ENCODE measurements around the gene DPP6. TPM values are rescaled to one million over a fixed set of nuclear protein-coding genes. Genes with fewer than 3 reads are reported as not detected.

Gene DPP6
- total and polyA plus RNA-seq, 2 of the 8 experiments (the other 6 are each of a cell fraction or from before 2014, with no cell fraction given): 4.7 to 6.8 TPM

- no peak overlapping the region for H2AFZ ChIP-seq (ENCODE audit: low read length)
- no peak overlapping the region for H2BK20ac ChIP-seq (ENCODE audit: low read length)
- POLR2A ChIA-PET (ENCODE audit: partially characterized antibody): interaction anchor here (1.0 kb wide), 1 partner anchor 8 kb away, joined by 4 read pairs; no protein-coding TSS in a partner anchor
- CTCF ChIA-PET (ENCODE audit: partially characterized antibody): interaction anchor here (0.9 to 1.2 kb wide), 3 partner anchors 13 to 349 kb away, joined by 3 to 4 read pairs (median 3); no protein-coding TSS in a partner anchor
- no peaks in the 10 kb centered on the region for H3K9me3 ChIP-seq (ENCODE audit: insufficient read depth in 2 of 2, low read depth in 1 of 2, low read length in 1 of 2)
- no peak overlapping the region for H2BK120ac ChIP-seq (replicated peaks; ENCODE audit: low read depth, low read length)
- no peak for FAIRE-seq
- H2BK15ac ChIP-seq (ENCODE audit: low read length): no peak overlapping the region
- H3K4me1 ChIP-seq (replicated peaks in 1 of 4; ENCODE audit: control insufficient read depth in 3 of 4, insufficient read depth in 4 of 4, low read length in 3 of 4): peaks cover 0 to 4% (median 2%) of the 10 kb centered on the region in 4 experiments; a peak in 3 of 7 replicates
- no peak overlapping the region for H4K8ac ChIP-seq (ENCODE audit: extremely low read depth, insufficient read depth, low read length)
- no peaks in the 10 kb centered on the region; a peak in 2 of 7 replicates for H3K27me3 ChIP-seq (replicated peaks in 1 of 4; ENCODE audit: control insufficient read depth in 3 of 4, extremely low read depth in 1 of 4, insufficient read depth in 3 of 4, low read length in 3 of 4)
- no peak overlapping the region for H3K9ac ChIP-seq (replicated peaks in 1 of 4; ENCODE audit: extremely low read depth in 1 of 4, low read depth in 3 of 4, low read length in 3 of 4)
- no peak overlapping the region for H3K56ac ChIP-seq (replicated peaks; ENCODE audit: insufficient read length, low read depth, low read length)
- no peak overlapping the region for H3K18ac ChIP-seq (ENCODE audit: extremely low read depth, low read length)
- H3K27ac ChIP-seq (ENCODE audit: low read depth, low read length): no peak overlapping the region; the same call in 1 of the 2 replicates
- H2BK12ac ChIP-seq (ENCODE audit: low read depth, low read length): no peak overlapping the region
- no peak overlapping the region for H2BK5ac ChIP-seq (ENCODE audit: low read depth, low read length)
- H3K23me2 ChIP-seq (ENCODE audit: low read depth, low read length): no peaks in the 10 kb centered on the region
- WGBS, 2 experiments (ENCODE audit: extremely low coverage in 1 of 2, insufficient coverage in 1 of 2, insufficient read length in 1 of 2, insufficient replicate concordance in 2 of 2, low coverage in 1 of 2, low lambda C conversion rate in 2 of 2, missing lambda C conversion rate in 1 of 2): 86% methylated on average over 16 of the region's 16 CpGs; no CpG with 5 or more reads in 1 of the 2 experiments
- H4K5ac ChIP-seq (ENCODE audit: insufficient read length, low read depth, low read length): no peak overlapping the region
- no peak overlapping the region for H2AK5ac ChIP-seq (ENCODE audit: low read depth, low read length)
- no peak overlapping the region for H3K14ac ChIP-seq (ENCODE audit: insufficient read length)
- H3K79me2 ChIP-seq (ENCODE audit: control insufficient read depth in 1 of 2, insufficient read depth in 2 of 2, low read length in 2 of 2): no peaks in the 10 kb centered on the region
- no peak for DNase-seq (ENCODE audit: low read depth in 1 of 2, low spot score in 2 of 2)
- H4K91ac ChIP-seq (replicated peaks; ENCODE audit: insufficient read length, low read length): no peak overlapping the region
- H3K4me2 ChIP-seq (ENCODE audit: insufficient read depth in 1 of 2, low read depth in 2 of 2, low read length in 2 of 2): no peak overlapping the region
- no peak overlapping the region for H3K4me3 ChIP-seq (ENCODE audit: extremely low read depth in 1 of 4, insufficient read depth in 2 of 4, low read depth in 3 of 4, low read length in 4 of 4)
- no peaks in the 10 kb centered on the region for H3K36me3 ChIP-seq (ENCODE audit: control insufficient read depth in 2 of 4, insufficient read depth in 4 of 4, low read length in 3 of 4)
- no peaks in the 10 kb centered on the region for H4K20me1 ChIP-seq (replicated peaks in 1 of 2; ENCODE audit: control insufficient read depth in 1 of 2, insufficient read depth in 2 of 2, low read length in 2 of 2)
- no peak overlapping the region for H3K4ac ChIP-seq (replicated peaks; ENCODE audit: insufficient read length, low read depth, low read length)
- H3K79me1 ChIP-seq (ENCODE audit: low read depth, low read length): no peaks in the 10 kb centered on the region
- no peak overlapping the region for H3K23ac ChIP-seq (ENCODE audit: insufficient read length)
- TF ChIP-seq MAFK (IDR thresholded peaks at IDR 0.05; ENCODE audit: low read depth, low read length): no peak
- no peak for TF ChIP-seq EZH2 (IDR thresholded peaks at IDR 0.05; ENCODE audit: low read depth, low read length, severe bottlenecking)
- no peak for TF ChIP-seq TEAD4 (IDR thresholded peaks at IDR 0.05; ENCODE audit: low read depth, low read length)
- TF ChIP-seq, protein P1, sequence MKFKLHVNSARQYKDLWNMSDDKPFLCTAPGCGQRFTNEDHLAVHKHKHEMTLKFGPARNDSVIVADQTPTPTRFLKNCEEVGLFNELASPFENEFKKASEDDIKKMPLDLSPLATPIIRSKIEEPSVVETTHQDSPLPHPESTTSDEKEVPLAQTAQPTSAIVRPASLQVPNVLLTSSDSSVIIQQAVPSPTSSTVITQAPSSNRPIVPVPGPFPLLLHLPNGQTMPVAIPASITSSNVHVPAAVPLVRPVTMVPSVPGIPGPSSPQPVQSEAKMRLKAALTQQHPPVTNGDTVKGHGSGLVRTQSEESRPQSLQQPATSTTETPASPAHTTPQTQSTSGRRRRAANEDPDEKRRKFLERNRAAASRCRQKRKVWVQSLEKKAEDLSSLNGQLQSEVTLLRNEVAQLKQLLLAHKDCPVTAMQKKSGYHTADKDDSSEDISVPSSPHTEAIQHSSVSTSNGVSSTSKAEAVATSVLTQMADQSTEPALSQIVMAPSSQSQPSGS (IDR thresholded peaks at IDR 0.05; ENCODE audit: low read length): no peak
- no peak for TF ChIP-seq BACH1 (IDR thresholded peaks at IDR 0.05; ENCODE audit: low read length)
- TF ChIP-seq RFX5 (IDR thresholded peaks at IDR 0.05; ENCODE audit: borderline replicate concordance, low read depth, low read length): no peak
- no peak for TF ChIP-seq NANOG (IDR thresholded peaks at IDR 0.05; ENCODE audit: insufficient read depth, low read depth, low read length, poor library complexity, severe bottlenecking)
- TF ChIP-seq BRCA1 (IDR thresholded peaks at IDR 0.05; ENCODE audit: low read depth, low read length): no peak
- TF ChIP-seq SRF (IDR thresholded peaks at IDR 0.05; ENCODE audit: low read depth, low read length): no peak
- TF ChIP-seq CEBPB (IDR thresholded peaks at IDR 0.05; ENCODE audit: low read depth, low read length): no peak
- TF ChIP-seq TAF1 (IDR thresholded peaks at IDR 0.05; ENCODE audit: low read depth, low read length): no peak
- TF ChIP-seq SP2 (IDR thresholded peaks at IDR 0.05; ENCODE audit: low read length): no peak
Observed at GRCh38 chr7:154863766-154864522, 811.7 kb downstream of the DPP6 start.
